OCI-LY1 (cell line): Measurements from ENCODE around the gene MPC2.
"Not testable (repeated sequence)": the region's sequence is repeated elsewhere in the genome, so short reads cannot be mapped to it uniquely, and the experiment has no call there.

Source experiments
- H2AFZ ChIP-seq: fragments of 200-600 bp; sonication (generic), shearing (Covaris generic); 2 replicates; pipeline ENCODE4 v1.6.0; 2014; ENCODE audit warnings: antibody characterized with exemption, mild to moderate bottlenecking, low read length
- H3F3A ChIP-seq: fragments of 200-600 bp; sonication (generic), shearing (Covaris generic); 2 replicates; pipeline ENCODE4 v1.6.0; 2014; ENCODE audit warnings: mild to moderate bottlenecking, antibody characterized with exemption, low read length, moderate library complexity; ENCODE audit not compliant: insufficient read depth
- H3K27ac ChIP-seq: fragments of 200-600 bp; sonication (generic); 2 replicates; pipeline ENCODE4 v1.5.1; 2014; ENCODE audit warnings: low read length, mixed run types, mild to moderate bottlenecking, low read depth; ENCODE audit not compliant: poor library complexity, severe bottlenecking
- H3K27me3 ChIP-seq: fragments of 200-600 bp; sonication (generic); 2 replicates; pipeline ENCODE4 v1.6.0; 2014; ENCODE audit warnings: antibody characterized with exemption, mild to moderate bottlenecking, low read length, moderate library complexity; ENCODE audit not compliant: insufficient read depth
- H3K36me3 ChIP-seq: fragments of 200-600 bp; sonication (generic); 2 replicates; pipeline ENCODE4 v1.6.1; 2014; ENCODE audit warnings: mild to moderate bottlenecking, antibody characterized with exemption, low read length, moderate library complexity, mixed read lengths; ENCODE audit not compliant: insufficient read depth
- H3K4me1 ChIP-seq: fragments of 200-600 bp; sonication (generic); 2 replicates; pipeline ENCODE4 v1.5.1; 2014; ENCODE audit warnings: mild to moderate bottlenecking, low read length, moderate library complexity; ENCODE audit not compliant: insufficient read depth, severe bottlenecking
- H3K4me2 ChIP-seq: fragments of 200-600 bp; sonication (generic), shearing (Covaris generic); 2 replicates; pipeline ENCODE4 v1.6.1; 2014; ENCODE audit warnings: low read length
- H3K4me3 ChIP-seq: fragments of 200-600 bp; sonication (generic); 2 replicates; pipeline ENCODE4 v1.5.1; 2014; ENCODE audit warnings: low read length, low read depth, mild to moderate bottlenecking, mixed read lengths; ENCODE audit not compliant: poor library complexity, severe bottlenecking
- H3K79me2 ChIP-seq: fragments of 200-600 bp; shearing (Covaris generic); 2 replicates; pipeline ENCODE4 v1.6.1; 2016; ENCODE audit warnings: mixed run types, low read length, mixed read lengths; ENCODE audit not compliant: insufficient read depth
- H3K9ac ChIP-seq: fragments of 200-600 bp; sonication (generic), shearing (Covaris generic); 2 replicates; pipeline ENCODE4 v1.6.1; 2014; ENCODE audit warnings: mild to moderate bottlenecking, low read length, mixed read lengths
- H3K9me2 ChIP-seq: fragments of 200-600 bp; sonication (generic), shearing (Covaris generic); 2 replicates; pipeline ENCODE4 v1.6.1; 2014; ENCODE audit warnings: low read depth, mild to moderate bottlenecking, low read length, mixed read lengths
- H3K9me3 ChIP-seq: fragments of 200-600 bp; shearing (Covaris generic); 2 replicates; pipeline ENCODE4 v1.6.1; 2014; ENCODE audit warnings: low read length, mixed read lengths
- H4K20me1 ChIP-seq: fragments of 200-600 bp; sonication (generic), shearing (Covaris generic); 2 replicates; pipeline ENCODE4 v1.6.0; 2016; ENCODE audit warnings: mild to moderate bottlenecking, low read length; ENCODE audit not compliant: insufficient read depth

The MPC2 gene

GRCh38 chr1:167866739-167867414, 70.0 kb downstream of the MPC2 start:
- not testable (repeated sequence) for H3K4me1 ChIP-seq, H3K27ac ChIP-seq, H3K4me2 ChIP-seq, H3K9me3 ChIP-seq, H3K36me3 ChIP-seq, H3F3A ChIP-seq, H2AFZ ChIP-seq, H3K27me3 ChIP-seq, H3K4me3 ChIP-seq, H4K20me1 ChIP-seq, H3K9me2 ChIP-seq, H3K79me2 ChIP-seq, H3K9ac ChIP-seq
